K562 (cell line): ENCODE data around the gene PEX11B. TPM values are rescaled to one million over a fixed set of nuclear protein-coding genes. Genes with fewer than 3 reads are reported as not detected.

Experiments used
- ATAC-seq: fragments of 200-7000 bp; cut with Tn5 transposase; 3 replicates; pipeline ENCODE4 v1.9.1; 2020; ENCODE audit warnings: moderate library complexity
- BruUV-seq: library from RNA; stranded (reverse); fragments of 400-500 nt; replicated peaks from 2 replicates; lab custom pipeline; 2021; lab: Mats Ljungman, UMichigan
- CTCF ChIA-PET: fragments of 300-600 bp; formaldehyde crosslinking; extraction: SDS; loops from one replicate; lab custom pipeline; 2021; ENCODE audit warnings: low intra/inter-chr PET ratio; lab: Yijun Ruan, JAX
- POLR2A ChIA-PET: fragments of 300-600, 350-650 bp; sonication (Branson Sonifier 250); formaldehyde crosslinking; extraction: SDS; loops from one replicate; lab custom pipeline; 2021; ENCODE audit warnings: antibody characterized with exemption, inconsistent platforms; lab: Yijun Ruan, JAX
- DNase-seq, 4 experiments: peaks; one replicate each; pipeline versions ENCODE4 v3.0.0 to v3.0.0-alpha.2; 2011 to 2018; ENCODE audit warnings: low spot score in 3 of 4, mixed read lengths in 3 of 4; ENCODE audit errors: extremely low read depth in 1 of 4
- FAIRE-seq: peaks from 2 replicates; lab custom pipeline; 2011; peaks lifted over from hg19 to GRCh38; lab: Jason Lieb, UNC
- H2AFZ ChIP-seq: 2 replicates; pipeline ENCODE4 v1.6.0; 2011; ENCODE audit warnings: low read depth, low read length, control low read depth, inconsistent platforms
- H3K27ac ChIP-seq: fragments of 200-600 bp; 3 replicates; pipeline ENCODE4 v1.8.0; 2011; ENCODE audit warnings: low read depth, mild to moderate bottlenecking, control low read depth, inconsistent platforms, low read length, moderate library complexity, mixed read lengths; ENCODE audit errors: extremely low read depth
- H3K27me3 ChIP-seq, 2 experiments: fragments of 300-600 bp in 1 of 2; 2 replicates in 1 of 2; 3 replicates in 1 of 2; pipeline versions ENCODE4 v1.6.0 to v1.8.0; 2011; ENCODE audit warnings: inconsistent platforms in 2 of 2, low read length in 2 of 2, mild to moderate bottlenecking in 1 of 2, mixed read lengths in 1 of 2, moderate library complexity in 1 of 2; ENCODE audit not compliant: control insufficient read depth in 2 of 2, insufficient read depth in 2 of 2
- H3K36me3 ChIP-seq: fragments of 300-600 bp; 3 replicates; pipeline ENCODE4 v1.8.0; 2011; ENCODE audit warnings: mild to moderate bottlenecking, low read length, inconsistent platforms; ENCODE audit not compliant: control insufficient read depth, insufficient read depth
- H3K4me1 ChIP-seq, 2 experiments: fragments of 200-600 bp in 1 of 2; replicated peaks in 1 of 2; 2 replicates in 1 of 2; 3 replicates in 1 of 2; pipeline versions ENCODE4 v1.5.1 to v1.8.0; 2011; ENCODE audit warnings: inconsistent platforms in 2 of 2, low read length in 2 of 2, mild to moderate bottlenecking in 1 of 2, mixed read lengths in 1 of 2, moderate library complexity in 1 of 2; ENCODE audit not compliant: control insufficient read depth in 2 of 2, insufficient read depth in 2 of 2
- H3K4me2 ChIP-seq: 2 replicates; pipeline ENCODE4 v1.6.1; 2011; ENCODE audit warnings: low read length, control low read depth, inconsistent platforms, mixed read lengths; ENCODE audit not compliant: insufficient read depth
- H3K4me3 ChIP-seq: fragments of 200-600 bp; sonication (generic), shearing (Covaris generic); 2 replicates; pipeline ENCODE4 v1.5.1; 2016; ENCODE audit warnings: control low read depth, inconsistent platforms
- H3K79me2 ChIP-seq: fragments of 200-600 bp; 3 replicates; pipeline ENCODE4 v1.8.0; 2011; ENCODE audit warnings: low read length, inconsistent platforms; ENCODE audit not compliant: control insufficient read depth, insufficient read depth
- H3K9ac ChIP-seq, 2 experiments: 2 replicates each; pipeline versions ENCODE4 v1.6.0 to v1.6.1; 2011; ENCODE audit warnings: low read depth in 2 of 2, low read length in 2 of 2, control low read depth in 1 of 2, inconsistent platforms in 1 of 2, mild to moderate bottlenecking in 1 of 2, mixed read lengths in 1 of 2; ENCODE audit not compliant: insufficient read depth in 1 of 2
- H3K9me1 ChIP-seq: one replicate; pipeline ENCODE4 v1.6.0; 2011; ENCODE audit warnings: inconsistent platforms, mild to moderate bottlenecking, low read length, moderate library complexity; ENCODE audit not compliant: control insufficient read depth, insufficient read depth
- H3K9me3 ChIP-seq: replicated peaks from 2 replicates; pipeline ENCODE4 v1.5.1; 2011; ENCODE audit warnings: low read depth, low read length, inconsistent platforms; ENCODE audit not compliant: control insufficient read depth, insufficient read depth
- H4K20me1 ChIP-seq: replicated peaks from 2 replicates; pipeline ENCODE4 v1.6.1; 2011; ENCODE audit warnings: low read length, inconsistent platforms, mixed read lengths; ENCODE audit not compliant: control insufficient read depth, insufficient read depth
- ARNT ChIP-seq, 2 experiments: fragments of 450-650 bp; IDR thresholded peaks; 2 replicates each; pipeline ENCODE4 v1.6.1; 2016; ENCODE audit warnings: mild to moderate bottlenecking in 1 of 2
- CUX1 ChIP-seq: fragments of 200-800 bp; sonication (Bioruptor generic); IDR thresholded peaks from 2 replicates; pipeline ENCODE4 v1.6.1; 2016; ENCODE audit warnings: missing genetic modification characterization, missing compliant biosample characterization
- KLF1 ChIP-seq: fragments of 450-650 bp; IDR thresholded peaks from 2 replicates; pipeline ENCODE4 v1.6.1; 2016; ENCODE audit warnings: missing genetic modification characterization, missing compliant biosample characterization
- NEUROD1 ChIP-seq: fragments of 150-350 bp; IDR thresholded peaks from 2 replicates; pipeline ENCODE4 v1.6.1; 2014; ENCODE audit warnings: borderline replicate concordance, low read length, low read depth; ENCODE audit not compliant: partially characterized antibody
- OTX1 ChIP-seq: fragments of 450-650 bp; formaldehyde crosslinking; IDR thresholded peaks from 2 replicates; pipeline ENCODE4 v1.4.0; 2022; ENCODE audit warnings: mild to moderate bottlenecking
- RBM39 ChIP-seq: fragments of 200-400 bp; formaldehyde crosslinking; optimal IDR thresholded peaks from 2 replicates; pipeline ENCODE3; 2018; ENCODE audit warnings: low read depth, low read length
- U2AF2 ChIP-seq: fragments of 200-400 bp; formaldehyde crosslinking; optimal IDR thresholded peaks from 2 replicates; pipeline ENCODE3; 2017; ENCODE audit warnings: low read depth, mild to moderate bottlenecking, low read length
- ZNF232 ChIP-seq: sonication (generic); formaldehyde crosslinking; IDR thresholded peaks from 2 replicates; pipeline ENCODE4 v1.8.0; 2022; ENCODE audit warnings: mild to moderate bottlenecking, missing genetic modification reagents
- ZNF398 ChIP-seq: fragments of 250-450 bp; sonication (Bioruptor Pico); IDR thresholded peaks from 2 replicates; pipeline ENCODE4 v1.8.0; 2021; ENCODE audit warnings: moderate library complexity, mild to moderate bottlenecking, inconsistent platforms
- WGBS: fragments of 100-300 bp; shearing (Covaris generic); methylation state at CpG from one replicate; pipeline ENCODE4 v1.1.6; 2016; ENCODE audit warnings: low coverage, mixed read lengths; ENCODE audit not compliant: insufficient coverage; ENCODE audit errors: missing lambda C conversion rate; 5-methylcytosine and 5-hydroxymethylcytosine counted together
- in situ Hi-C: fragments of 300-500 bp; cut with MboI; formaldehyde crosslinking; loops from 4 replicates; pipeline ENCODE4 v1.15.0; 2018; ENCODE audit warnings: inconsistent platforms, mixed read lengths
- intact Hi-C: fragments of 100-400 bp; cut with micrococcal nuclease; formaldehyde crosslinking; loops from 2 replicates; pipeline ENCODE4 v1.14.2; 2022
- polyA plus RNA-seq, 8 experiments: library from polyadenylated mRNA; depleted of rRNA in 4 of 8; stranded (reverse) in 5 of 8; unstranded in 3 of 8; fragments of >200 nt; fragmentation: Nextera tagmentation in 2 of 8; fragmentation: Illumina TruSeq in 1 of 8; extraction: Ambion mirVana in 2 of 8; extraction: Trizol in 1 of 8; gene quantifications; 2 replicates each; pipeline versions ENCODE4 v1.2.1 to v1.2.3, GENCODE V29; 2011 to 2014; ENCODE audit warnings: inconsistent platforms in 1 of 8, missing spikeins in 1 of 8
- total RNA-seq, 7 experiments: library from RNA; depleted of rRNA in 6 of 7; stranded (reverse); fragments of >200 nt in 6 of 7; fragmentation: Illumina TruSeq in 2 of 7; extraction: Trizol in 2 of 7; gene quantifications; 2 replicates each; pipeline versions ENCODE4 v1.2.1 to v1.2.3, GENCODE V29; 2011 to 2021; ENCODE audit warnings: low replicate concordance in 1 of 7
- TF ChIP-seq, protein P1 (sequence below), 3 experiments: fragments of 200-800 bp in 1 of 3; fragments of 250-450 bp in 1 of 3; fragments of 450-650 bp in 1 of 3; sonication (Bioruptor Pico) in 1 of 3; sonication (Bioruptor generic) in 1 of 3; formaldehyde crosslinking in 1 of 3; IDR thresholded peaks; 2 replicates each; pipeline versions ENCODE4 v1.6.1 to v1.8.0; 2016 to 2022; ENCODE audit warnings: mild to moderate bottlenecking in 2 of 3, missing genetic modification characterization in 2 of 3, missing compliant biosample characterization in 1 of 3, moderate library complexity in 1 of 3

Gene PEX11B
- total and polyA plus RNA-seq, 9 of the 15 experiments (the other 6 are each of a cell fraction or from before 2014, with no cell fraction given) = 13.2 to 60.0 (median 21.7) TPM

DNA sequence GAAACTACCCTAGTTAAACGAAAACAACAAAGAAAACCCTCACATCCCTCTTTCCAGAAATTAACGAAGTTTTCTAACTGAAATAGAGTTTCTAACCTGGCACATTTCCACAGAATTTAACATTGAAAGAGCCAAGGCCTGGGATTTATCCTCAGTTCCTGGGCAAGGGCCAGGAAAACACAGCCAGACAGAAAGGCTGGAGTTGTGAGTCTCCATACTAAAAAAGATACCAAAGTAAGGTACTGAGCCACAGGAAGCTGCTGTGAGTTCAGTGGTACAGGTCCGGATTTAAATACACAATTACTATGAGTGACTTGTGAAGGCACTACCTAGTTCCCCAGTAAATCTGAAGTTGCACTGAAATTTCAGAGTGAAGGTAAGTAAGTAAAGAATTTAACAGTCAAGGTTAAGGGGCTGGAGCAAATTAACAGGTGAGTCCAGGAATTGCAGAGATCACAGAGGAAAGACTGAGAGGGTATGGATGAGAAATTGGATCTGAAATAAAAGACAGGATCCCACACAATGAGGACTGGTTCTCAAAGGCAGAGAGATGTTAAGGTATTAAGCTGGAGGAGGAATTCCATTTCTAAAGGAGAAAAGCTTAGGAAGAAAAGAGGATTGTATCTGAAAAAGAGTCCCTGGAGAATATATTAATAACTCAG is 38.4 kb upstream of the PEX11B start:
- 0% methylated on average over 3 of the region's 3 CpGs for WGBS
- no peak for DNase-seq
- FAIRE-seq = no peak
- Histone ChIP-seq H3K27me3 (no peaks in the 10 kb centered on the region), H3K4me1 (peaks cover 20 to 23% of the 10 kb centered on the region in 2 experiments; a peak in 4 of 5 replicates), H3K9me3 (no peaks in the 10 kb centered on the region), H3K9me1 (no peaks in the 10 kb centered on the region), H3K27ac (peak overlapping the region; percentile 74), H3K9ac (peak overlapping the region; percentile 70 to 98), H3K4me2 (peak overlapping the region; percentile 91), H2AFZ (peak overlapping the region; percentile 92), H3K4me3 (peak overlapping the region; percentile 79), H3K79me2 (peaks cover 29% of the 10 kb centered on the region), H4K20me1 (no peaks in the 10 kb centered on the region), H3K36me3 (no peaks in the 10 kb centered on the region)
- in situ Hi-C loops = no loop called here
- intact Hi-C loops = loop anchor here (2.0 kb wide), 1 partner anchor 24 kb away; no protein-coding TSS in a partner anchor
- TSS peak; percentile 51 for BruUV-seq
- no peak for ATAC-seq
- CTCF ChIA-PET = no interaction called here
- POLR2A ChIA-PET = interaction anchor here (0.6 to 2.7 kb wide), 8 partner anchors 13 to 95 kb away, joined by 3 to 18 read pairs (median 8); partner anchors contain the start of gene RBM8A
- no peak for TF ChIP-seq U2AF2
- 0 out of 4 replicates have a peak, but pooled peaks of 1 of the 2 experiments have one; percentile 52 for TF ChIP-seq ARNT (IDR thresholded peaks at IDR 0.05)
- no peak for TF ChIP-seq RBM39
- no peak for TF ChIP-seq CUX1 (CRISPR knock-in tag)
- no peak for TF ChIP-seq NEUROD1
- no peak for TF ChIP-seq ZNF232 (CRISPR knock-in tag)
- no peak for TF ChIP-seq ZNF398 (CRISPR knock-in tag)
- 0 out of 2 replicates have a peak, but pooled peaks have one; percentile 51 for TF ChIP-seq OTX1 (CRISPR knock-in tag)
- no peak for TF ChIP-seq KLF1
- TF ChIP-seq, protein P1, sequence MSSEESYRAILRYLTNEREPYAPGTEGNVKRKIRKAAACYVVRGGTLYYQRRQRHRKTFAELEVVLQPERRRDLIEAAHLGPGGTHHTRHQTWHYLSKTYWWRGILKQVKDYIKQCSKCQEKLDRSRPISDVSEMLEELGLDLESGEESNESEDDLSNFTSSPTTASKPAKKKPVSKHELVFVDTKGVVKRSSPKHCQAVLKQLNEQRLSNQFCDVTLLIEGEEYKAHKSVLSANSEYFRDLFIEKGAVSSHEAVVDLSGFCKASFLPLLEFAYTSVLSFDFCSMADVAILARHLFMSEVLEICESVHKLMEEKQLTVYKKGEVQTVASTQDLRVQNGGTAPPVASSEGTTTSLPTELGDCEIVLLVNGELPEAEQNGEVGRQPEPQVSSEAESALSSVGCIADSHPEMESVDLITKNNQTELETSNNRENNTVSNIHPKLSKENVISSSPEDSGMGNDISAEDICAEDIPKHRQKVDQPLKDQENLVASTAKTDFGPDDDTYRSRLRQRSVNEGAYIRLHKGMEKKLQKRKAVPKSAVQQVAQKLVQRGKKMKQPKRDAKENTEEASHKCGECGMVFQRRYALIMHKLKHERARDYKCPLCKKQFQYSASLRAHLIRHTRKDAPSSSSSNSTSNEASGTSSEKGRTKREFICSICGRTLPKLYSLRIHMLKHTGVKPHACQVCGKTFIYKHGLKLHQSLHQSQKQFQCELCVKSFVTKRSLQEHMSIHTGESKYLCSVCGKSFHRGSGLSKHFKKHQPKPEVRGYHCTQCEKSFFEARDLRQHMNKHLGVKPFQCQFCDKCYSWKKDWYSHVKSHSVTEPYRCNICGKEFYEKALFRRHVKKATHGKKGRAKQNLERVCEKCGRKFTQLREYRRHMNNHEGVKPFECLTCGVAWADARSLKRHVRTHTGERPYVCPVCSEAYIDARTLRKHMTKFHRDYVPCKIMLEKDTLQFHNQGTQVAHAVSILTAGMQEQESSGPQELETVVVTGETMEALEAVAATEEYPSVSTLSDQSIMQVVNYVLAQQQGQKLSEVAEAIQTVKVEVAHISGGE (CRISPR knock-in tag; IDR thresholded peaks at IDR 0.05) = peak in 1 of 3 experiments; percentile 28; a peak in 1 of 6 replicates
